ENCODE results near the gene SLIT1. TPM values are rescaled to one million over a fixed set of nuclear protein-coding genes. Genes with fewer than 3 reads are reported as not detected.

Gene SLIT1
- total RNA-seq, 1 experiment from 2014 or later = not detected

DNA sequence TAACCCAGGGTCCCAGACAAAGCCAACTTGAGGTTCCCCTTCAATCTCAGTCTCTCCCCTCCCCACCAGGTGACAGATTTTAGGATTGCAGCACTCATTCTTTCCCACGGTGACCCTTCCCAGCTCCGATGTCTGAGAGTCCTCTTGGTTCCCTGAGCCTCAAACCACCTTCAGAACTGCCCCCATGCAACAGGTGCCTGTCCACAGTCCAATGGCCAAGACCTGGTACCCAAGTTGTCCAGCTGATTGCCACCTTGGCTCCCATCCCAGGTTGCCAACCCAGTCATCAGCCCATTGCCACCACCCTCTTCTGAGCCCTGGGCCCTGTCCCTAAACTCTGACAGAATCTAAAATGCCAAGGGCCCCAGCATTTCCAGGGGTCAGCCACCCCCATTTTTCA lies 53.5 kb downstream of the SLIT1 start:
- in situ Hi-C loops (cut with HindIII; ENCODE audit: low pct_unique_long_range_greater_than_20kb, low sequenced_read_pairs) = no loop called here
- no peak for DNase-seq (ENCODE audit: low read depth, low spot score)

DNA sequence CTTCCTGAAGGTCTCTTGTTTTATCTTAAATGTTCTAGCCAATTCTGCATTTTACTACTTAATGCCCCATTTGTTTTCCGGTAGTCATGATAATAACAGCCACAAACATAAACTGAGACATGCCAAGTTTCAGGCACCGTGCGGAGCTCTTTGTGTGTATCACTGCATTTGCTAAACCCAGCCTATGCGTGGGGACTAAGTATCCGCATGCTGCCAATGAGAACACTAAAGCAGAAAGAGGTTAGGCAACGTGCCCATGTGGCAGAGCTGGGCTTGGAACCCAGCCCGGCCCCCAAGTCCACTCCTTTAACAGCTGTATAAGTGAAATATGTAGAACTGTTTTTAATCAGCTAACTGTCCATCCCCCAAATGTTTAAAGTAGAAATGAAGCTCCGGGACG lies 54.1 kb downstream of the SLIT1 start:
- no peak for DNase-seq (ENCODE audit: low read depth, low spot score)
- in situ Hi-C loops (cut with HindIII; ENCODE audit: low pct_unique_long_range_greater_than_20kb, low sequenced_read_pairs) = no loop called here

DNA sequence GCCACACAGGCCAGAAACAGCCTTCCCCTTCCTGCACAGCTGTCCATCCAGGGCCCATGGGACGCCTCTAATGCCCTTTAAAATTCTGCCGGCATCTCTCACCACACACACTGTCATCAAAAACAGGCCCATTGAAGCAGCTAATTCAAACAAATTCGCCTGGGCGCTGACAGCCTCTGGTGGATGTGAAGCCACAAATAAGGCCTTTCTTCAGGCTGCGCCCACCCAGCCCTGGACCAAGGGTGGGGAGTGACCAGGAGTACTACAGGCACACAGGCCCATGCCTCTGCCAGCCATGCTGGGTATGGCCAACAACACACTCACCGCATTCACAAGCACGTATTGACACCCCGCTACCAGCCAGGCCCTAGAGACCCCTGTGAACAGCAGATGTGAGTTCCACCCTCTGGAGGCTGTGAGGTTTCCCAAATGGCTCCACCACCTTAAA lies 54.6 kb downstream of the SLIT1 start:
- DNase-seq (ENCODE audit: low read depth, low spot score) = no peak
- in situ Hi-C loops (cut with HindIII; ENCODE audit: low pct_unique_long_range_greater_than_20kb, low sequenced_read_pairs) = no loop called here

DNA sequence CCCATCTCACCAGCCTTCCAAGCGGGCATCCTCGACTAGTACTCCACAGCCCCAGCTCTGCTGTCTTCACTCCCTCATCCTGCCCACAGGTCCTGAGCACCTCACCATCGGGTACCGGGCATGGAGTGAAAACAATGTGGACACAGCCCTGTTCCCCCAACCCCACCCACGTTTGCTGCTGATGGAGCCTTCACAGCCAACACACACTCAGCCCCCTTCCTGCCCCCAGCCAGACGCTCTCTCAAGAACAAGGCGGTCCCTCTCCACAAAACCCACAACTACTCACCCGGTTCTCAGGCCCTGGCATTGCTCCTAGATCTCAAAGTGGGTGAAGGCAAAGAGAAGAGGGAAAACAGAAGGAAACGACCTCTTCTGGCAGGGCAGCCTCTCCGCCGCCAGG lies 56.1 kb downstream of the SLIT1 start:
- DNase-seq (ENCODE audit: low read depth, low spot score) = no peak
- in situ Hi-C loops (cut with HindIII; ENCODE audit: low pct_unique_long_range_greater_than_20kb, low sequenced_read_pairs) = no loop called here

DNA sequence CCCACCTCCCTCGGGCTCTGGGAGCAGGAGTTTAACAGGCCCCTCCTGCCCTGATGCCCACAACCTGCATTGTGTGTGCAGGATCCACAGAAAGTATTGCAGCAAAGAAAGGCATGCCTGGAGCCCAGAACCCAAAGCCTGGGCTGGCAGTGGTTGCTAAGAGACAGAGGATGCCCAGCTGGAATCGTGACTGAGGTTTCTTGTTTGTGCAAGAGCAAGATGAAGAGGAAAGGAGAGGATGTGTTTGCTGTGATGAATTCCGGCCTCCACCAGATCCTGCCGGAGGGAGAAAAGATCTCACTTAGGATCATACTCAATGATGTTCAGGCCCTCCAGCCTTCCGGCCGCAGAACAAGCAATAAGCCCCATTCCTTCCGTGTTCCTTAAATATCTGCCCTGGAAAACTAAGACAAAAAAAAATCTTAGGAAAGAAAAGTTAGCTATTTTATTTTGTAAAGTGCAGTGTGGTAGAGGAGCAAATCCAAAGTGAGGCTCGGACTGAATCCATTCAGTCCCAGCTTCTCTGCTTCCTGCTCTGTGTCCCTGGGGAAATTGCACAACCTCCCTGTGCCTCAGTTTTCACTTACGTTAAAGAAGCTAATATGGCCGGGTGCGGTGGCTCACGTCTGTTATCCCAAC lies 57.1 kb downstream of the SLIT1 start:
- in situ Hi-C loops (cut with HindIII; ENCODE audit: low pct_unique_long_range_greater_than_20kb, low sequenced_read_pairs) = no loop called here
- no peak for DNase-seq (ENCODE audit: low read depth, low spot score)

DNA sequence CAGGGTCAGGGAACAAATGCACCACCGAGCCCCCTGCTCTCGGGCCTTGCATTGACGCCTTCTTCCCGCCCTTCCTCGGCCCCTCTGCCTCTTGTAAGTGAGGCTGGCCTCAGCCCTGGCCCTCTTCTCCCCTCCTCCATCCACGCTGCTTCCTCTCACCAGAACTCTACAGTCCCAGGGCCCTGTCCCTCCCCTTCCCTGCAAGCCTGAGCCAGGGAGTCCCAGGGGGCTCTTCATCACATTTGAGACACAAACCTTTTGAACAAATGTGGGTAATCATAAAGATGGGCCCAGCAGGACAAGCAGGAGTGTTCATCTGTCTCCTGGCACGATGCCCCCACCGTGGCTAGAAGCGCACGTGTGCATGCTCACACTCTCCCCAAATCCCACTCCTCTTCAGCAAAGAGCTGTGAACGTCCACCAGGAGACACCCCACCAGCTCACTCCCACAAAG lies 57.7 kb downstream of the SLIT1 start:
- in situ Hi-C loops (cut with HindIII; ENCODE audit: low pct_unique_long_range_greater_than_20kb, low sequenced_read_pairs) = no loop called here
- no peak for DNase-seq (ENCODE audit: low read depth, low spot score)

DNA sequence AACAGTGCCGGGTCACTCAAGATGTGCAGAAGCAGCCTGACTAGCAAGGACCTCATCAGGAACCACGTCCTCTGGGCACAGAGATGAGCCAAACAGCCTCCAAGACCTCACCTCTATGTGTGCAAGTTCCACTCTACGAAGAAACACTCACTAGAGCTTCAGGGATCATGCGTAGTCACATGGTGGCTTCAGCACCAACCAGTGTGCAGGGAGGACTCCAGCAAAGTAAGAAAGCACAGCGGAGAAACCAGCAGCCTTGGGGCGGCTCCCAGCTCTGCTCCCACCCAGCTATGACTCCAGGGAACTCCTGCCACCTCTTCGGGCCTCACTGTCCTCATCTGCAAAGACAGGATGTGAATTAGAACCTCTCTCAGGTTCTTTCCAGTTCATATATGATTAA lies 58.2 kb downstream of the SLIT1 start:
- in situ Hi-C loops (cut with HindIII; ENCODE audit: low pct_unique_long_range_greater_than_20kb, low sequenced_read_pairs) = no loop called here
- no peak for DNase-seq (ENCODE audit: low read depth, low spot score)

DNA sequence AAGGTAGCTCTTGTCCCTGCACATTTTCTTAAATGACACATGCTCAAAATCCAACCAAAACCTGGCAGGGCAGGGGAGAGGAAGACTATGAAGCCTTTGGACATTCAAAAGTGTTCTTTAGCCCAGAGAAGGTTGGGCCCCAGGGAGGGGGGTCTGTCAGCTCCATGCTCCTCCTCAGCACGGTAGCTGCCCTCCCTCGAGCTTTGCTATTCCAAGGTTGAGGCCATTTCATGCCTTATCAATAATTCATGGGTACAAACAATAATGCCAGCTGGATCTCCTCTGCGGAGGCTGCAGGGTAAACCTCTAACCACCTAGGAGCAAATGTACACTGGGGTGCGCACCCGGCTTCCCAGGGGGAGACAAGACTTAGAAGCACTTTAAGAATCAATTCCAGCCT lies 61.5 kb downstream of the SLIT1 start:
- in situ Hi-C loops (cut with HindIII; ENCODE audit: low pct_unique_long_range_greater_than_20kb, low sequenced_read_pairs) = no loop called here
- no peak for DNase-seq (ENCODE audit: low read depth, low spot score)

DNA sequence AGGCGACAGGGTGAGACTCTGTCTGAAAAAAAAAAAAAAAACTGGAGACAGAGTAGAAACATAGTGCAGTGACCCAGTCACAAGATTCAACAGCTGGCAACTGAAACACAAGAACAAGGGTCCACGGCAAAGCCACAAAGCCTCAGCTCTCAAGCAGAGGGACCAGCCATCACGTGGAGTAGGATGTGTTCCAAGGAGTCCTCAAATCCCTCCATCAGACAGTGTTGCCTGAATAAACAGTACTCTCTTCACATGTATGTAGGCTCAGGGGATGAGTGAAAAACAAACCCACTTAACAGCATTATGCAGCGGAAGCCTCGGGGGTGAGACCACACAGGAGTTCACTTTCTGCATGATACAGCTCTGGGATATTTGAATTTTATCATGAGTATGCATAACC lies 62.0 kb downstream of the SLIT1 start:
- in situ Hi-C loops (cut with HindIII; ENCODE audit: low pct_unique_long_range_greater_than_20kb, low sequenced_read_pairs) = no loop called here
- peak; percentile 48 for DNase-seq (ENCODE audit: low read depth, low spot score)

DNA sequence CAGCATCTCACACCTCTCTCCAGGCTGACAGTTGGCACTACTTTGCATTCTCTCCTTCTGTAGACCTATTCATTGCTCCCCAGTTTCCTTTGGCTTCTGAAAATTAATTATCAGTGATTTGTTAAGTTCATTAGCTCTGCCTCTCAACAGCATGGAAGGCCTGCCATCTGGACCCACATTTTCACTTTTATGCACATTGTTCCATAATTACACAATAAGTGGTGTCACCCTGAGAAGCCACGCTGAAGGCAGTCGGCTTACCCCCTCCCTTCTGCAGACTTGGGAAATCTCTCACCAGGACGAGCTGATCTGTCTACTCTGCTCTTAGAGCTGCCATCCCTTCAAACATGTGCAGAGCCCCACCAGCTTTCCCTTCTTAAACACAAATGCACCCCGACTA lies 64.7 kb downstream of the SLIT1 start:
- DNase-seq (ENCODE audit: low read depth, low spot score) = no peak
- in situ Hi-C loops (cut with HindIII; ENCODE audit: low pct_unique_long_range_greater_than_20kb, low sequenced_read_pairs) = no loop called here

DNA sequence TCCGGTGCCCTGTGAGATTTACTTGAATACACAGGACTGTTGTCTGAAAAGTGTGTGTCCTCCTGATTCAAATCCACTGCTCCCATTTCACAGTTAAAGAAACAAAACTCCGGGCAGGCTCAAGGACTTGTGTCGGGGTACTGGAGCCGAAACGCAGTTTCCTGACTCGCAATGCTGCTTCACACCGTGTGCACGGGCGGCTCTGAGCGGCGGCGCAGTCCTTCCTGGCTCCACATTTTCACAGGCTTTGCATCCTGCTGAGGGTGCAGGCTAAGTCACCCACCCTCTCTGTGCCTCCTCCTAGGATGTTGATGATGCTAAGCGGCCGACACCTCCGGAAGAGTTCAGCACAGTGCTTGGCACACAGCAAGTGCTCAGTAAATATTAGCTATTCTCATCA lies 65.4 kb downstream of the SLIT1 start:
- no peak for DNase-seq (ENCODE audit: low read depth, low spot score)
- in situ Hi-C loops (cut with HindIII; ENCODE audit: low pct_unique_long_range_greater_than_20kb, low sequenced_read_pairs) = no loop called here

DNA sequence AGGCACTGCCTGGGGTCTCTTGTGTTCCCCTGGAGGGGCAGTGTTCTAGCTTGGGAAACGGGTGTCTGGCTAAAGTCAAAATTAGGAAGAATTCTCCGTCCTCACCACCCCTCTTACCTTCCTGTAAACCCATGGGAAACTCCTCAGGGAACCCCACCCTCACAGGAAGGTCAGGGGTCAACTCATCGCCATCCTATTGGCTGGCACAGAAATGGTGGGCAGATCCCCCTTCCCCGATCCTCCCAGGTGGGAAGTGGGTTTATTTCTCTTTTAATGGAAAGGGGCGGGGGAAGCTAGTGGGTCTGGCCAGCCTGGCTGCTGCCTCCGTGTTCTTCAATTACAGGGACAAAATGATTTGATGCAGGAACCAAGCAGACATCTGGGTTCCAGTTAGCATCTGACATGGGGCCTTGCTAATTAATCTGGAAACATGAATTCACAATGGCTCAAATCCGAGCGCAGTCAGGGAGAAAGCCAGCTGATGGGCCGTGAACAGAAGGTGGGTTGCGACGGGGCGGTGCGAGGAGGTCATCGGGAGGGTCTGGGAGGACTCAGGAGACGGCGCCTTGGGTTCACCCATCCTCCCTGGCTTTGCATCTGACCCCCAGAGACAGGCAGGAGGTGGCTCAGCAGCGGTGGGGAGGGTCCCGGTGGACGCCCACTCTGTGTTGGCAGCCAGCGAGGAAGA lies 66.6 kb downstream of the SLIT1 start:
- DNase-seq (ENCODE audit: low read depth, low spot score) = no peak
- in situ Hi-C loops (cut with HindIII; ENCODE audit: low pct_unique_long_range_greater_than_20kb, low sequenced_read_pairs) = no loop called here

DNA sequence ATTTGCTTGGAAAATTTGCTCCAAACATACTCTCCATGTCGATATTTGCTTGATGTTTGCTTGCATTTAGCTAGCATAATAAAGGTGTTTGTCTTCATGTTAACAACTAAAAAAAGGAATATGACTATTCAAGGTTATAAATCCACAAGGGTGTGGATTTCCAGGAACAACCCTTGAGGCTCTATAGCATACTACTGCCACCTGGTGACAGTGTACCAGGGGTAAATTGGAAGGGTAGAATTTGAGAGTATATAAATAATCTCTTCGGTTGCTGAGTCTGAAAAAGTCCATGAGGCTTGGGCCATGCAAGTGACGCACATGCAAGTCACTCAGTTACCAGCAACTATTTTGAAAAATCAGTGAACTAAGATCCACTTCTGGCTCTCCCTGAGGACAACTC lies 68.4 kb downstream of the SLIT1 start:
- peak; percentile 52 for DNase-seq (ENCODE audit: low read depth, low spot score)
- in situ Hi-C loops (cut with HindIII; ENCODE audit: low pct_unique_long_range_greater_than_20kb, low sequenced_read_pairs) = no loop called here

DNA sequence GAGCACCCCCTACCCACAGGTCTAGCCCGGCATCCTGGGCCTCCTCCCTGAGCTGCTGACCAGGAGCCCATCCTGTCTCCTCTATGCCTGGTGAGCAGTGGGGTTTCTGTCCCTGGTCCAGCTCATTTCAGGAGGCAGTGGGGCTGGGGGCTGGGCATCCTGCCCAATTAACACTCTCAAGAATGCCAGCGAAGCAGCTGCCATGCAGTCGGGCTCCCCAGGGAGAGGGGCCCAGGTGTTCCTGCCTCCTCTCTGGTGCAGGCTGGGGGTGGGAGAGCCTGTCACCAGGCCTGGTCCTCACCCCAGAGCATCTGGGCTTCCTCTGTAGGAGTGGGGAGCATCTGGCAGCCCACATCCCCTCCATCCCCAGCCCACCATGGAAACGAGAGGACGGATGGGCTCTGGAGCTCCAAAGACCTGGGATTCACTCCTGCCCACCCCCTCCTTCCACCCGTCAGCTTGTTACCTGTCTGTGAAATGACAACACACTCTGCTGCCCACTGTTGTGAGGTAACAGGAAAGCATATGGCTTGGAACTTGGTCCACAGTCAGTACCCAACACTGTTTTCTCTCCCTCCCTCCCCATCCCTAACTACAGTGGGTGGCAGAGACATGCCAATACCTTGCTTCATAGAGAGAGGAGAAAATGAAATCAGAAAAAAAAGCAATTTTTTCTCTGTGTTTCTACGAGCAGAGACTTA lies 69.1 kb downstream of the SLIT1 start:
- in situ Hi-C loops (cut with HindIII; ENCODE audit: low pct_unique_long_range_greater_than_20kb, low sequenced_read_pairs) = no loop called here
- no peak for DNase-seq (ENCODE audit: low read depth, low spot score)

DNA sequence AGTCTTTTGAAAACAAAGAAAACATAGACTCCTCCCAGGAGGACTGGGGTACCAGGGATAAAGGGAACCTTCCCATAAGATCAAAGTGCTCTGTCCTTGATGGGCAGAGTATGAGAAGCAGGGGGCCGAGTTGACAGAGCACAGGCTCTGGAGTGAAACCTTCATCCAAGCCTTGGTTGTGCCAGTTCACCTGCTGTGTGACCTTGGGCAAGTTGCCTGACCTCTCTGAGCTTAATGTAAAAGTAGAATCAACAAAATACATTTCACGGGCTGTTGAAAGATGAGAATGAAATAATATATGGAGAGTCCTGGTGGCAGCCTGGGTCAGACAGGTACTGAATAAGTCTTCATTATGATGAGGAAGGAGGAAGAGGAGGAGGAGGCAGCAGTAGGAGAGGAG lies 69.9 kb downstream of the SLIT1 start:
- in situ Hi-C loops (cut with HindIII; ENCODE audit: low pct_unique_long_range_greater_than_20kb, low sequenced_read_pairs) = no loop called here
- DNase-seq (ENCODE audit: low read depth, low spot score) = no peak

DNA sequence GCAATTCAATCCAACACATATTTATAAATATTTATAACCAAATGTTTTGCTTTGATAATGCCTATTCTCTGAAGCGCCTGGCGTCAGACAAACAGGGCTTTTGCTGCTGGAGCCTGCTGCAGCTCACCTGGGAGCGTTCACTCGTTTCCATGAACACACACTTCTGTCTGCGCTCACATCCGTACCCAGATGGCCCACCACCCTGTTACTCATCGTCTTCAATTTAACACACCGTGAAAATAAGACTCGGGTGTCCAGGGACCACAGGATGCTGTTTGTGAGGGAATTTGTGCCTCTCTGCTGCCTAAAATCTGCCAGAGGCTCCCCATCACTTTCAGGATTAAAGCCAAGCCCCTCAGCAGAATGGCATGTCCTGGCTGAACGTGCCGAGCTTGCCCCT lies 74.1 kb downstream of the SLIT1 start:
- in situ Hi-C loops (cut with HindIII; ENCODE audit: low pct_unique_long_range_greater_than_20kb, low sequenced_read_pairs) = no loop called here
- DNase-seq (ENCODE audit: low read depth, low spot score) = no peak

DNA sequence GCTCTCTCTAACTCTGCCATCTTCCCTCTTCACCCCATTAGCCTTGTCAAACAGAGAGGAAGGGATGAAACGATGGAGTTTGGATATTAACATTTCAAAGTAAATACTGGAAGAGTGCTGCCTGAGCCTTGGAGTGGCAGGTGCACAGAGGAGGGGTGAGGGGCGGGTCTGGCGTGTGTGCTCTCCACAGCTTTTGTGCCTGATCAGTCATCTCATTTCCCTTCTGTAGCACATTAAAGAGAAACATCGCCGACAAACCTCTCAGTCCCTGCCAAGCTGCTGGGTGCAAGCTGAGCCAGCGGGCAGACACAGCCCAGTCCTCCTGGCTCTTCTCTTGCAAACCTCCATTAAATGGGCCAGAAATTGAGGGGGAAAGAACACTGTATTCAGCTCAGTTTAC lies 76.2 kb downstream of the SLIT1 start:
- in situ Hi-C loops (cut with HindIII; ENCODE audit: low pct_unique_long_range_greater_than_20kb, low sequenced_read_pairs) = no loop called here
- no peak for DNase-seq (ENCODE audit: low read depth, low spot score)

DNA sequence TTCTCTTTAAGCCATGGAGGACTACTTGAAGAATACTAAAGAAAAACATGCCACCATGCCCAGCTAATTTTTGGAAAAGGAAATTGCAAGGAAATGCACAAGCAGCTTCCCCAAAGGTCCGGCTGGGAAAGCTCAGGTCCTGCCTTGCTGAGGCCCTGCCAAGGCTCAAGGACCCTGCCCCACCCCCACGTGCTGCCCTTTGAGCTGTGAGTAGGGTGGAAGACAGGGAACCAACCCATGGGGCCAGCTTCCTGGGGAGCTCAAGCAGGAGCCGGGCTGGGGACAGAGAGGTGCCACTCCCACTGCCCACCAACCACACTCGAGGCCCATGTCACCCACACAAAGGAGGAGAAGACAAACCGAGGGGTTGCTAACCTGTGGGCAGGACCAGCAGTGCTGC lies 78.2 kb downstream of the SLIT1 start:
- DNase-seq (ENCODE audit: low read depth, low spot score) = no peak
- in situ Hi-C loops (cut with HindIII; ENCODE audit: low pct_unique_long_range_greater_than_20kb, low sequenced_read_pairs) = no loop called here

DNA sequence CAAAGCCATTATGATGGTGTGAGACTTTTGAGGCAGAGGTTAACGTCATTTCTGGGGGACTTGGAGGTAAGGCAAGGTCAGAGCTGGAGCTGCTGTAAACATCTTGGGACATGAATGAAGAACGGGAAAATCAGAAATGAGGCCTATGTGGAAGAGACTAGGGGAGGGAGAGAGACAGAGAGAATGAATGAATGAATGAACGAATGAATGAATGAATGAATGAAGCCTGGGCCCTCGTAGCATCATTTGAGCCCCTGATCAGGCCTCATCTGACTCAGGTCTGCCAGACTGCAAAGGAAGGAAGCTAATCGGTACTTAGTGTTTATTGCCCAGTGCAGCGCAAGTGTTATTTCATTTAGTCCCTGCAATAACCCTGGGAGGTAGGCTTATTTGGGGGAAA lies 79.6 kb downstream of the SLIT1 start:
- in situ Hi-C loops (cut with HindIII; ENCODE audit: low pct_unique_long_range_greater_than_20kb, low sequenced_read_pairs) = no loop called here

More for the DNA sequence above, 79.6 kb downstream of the SLIT1 start:
- no peak for DNase-seq (ENCODE audit: low read depth, low spot score)
